ENCODE data around the gene JAG2. TPM values are rescaled to one million over a fixed set of nuclear protein-coding genes. Genes with fewer than 3 reads are reported as not detected.

Gene JAG2
- total and polyA plus RNA-seq, 2 of the 13 experiments (the other 11 are each of a cell fraction or from before 2014, with no cell fraction given) = 0.04 to 0.16 TPM

DNA sequence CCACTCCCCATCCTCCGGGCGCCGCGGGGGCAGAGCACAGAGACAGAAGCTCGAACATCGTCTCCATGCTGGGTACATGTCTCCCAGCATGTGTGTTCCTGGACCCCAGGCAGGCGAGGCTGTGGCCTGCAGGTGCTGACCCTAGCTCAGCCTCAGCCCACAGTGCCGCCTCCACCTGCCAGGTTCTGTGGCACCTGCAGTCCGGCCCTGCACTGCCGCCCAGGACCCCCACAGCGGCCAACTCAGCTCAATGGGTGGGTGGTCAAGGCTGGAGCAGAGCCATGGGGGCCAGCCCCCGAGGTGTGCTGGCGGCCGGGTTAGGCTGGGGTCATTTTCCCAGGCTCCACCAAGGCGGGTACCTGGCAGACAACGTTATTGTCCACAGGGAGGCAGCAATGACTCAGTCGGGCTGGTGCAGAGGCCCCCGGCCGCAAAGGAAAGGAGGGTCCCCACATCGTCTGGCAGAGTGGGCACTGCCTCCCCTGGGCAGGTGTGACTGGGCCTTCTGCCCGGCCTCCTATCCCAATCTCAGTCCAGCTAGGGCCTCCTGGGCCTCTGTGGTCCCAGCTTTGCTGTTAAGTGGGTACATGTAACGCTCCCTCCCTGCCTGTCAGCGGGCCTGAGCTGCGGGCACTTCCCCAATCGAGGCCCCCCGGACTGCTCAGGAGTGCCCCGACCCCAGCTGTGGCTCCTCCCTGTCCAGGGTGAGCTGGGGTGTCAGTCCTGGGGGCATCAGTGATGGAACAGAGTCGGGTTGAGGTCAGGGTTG lies 32.8 kb upstream of the JAG2 start:
- no peaks in the 10 kb centered on the region for H3K36me3 ChIP-seq (replicated peaks in 1 of 2; ENCODE audit: control insufficient read depth in 1 of 2, insufficient read depth in 2 of 2, low read length in 2 of 2)
- WGBS (ENCODE audit: low lambda C conversion rate) = no CpG with 5 or more reads among the region's 28 CpGs
- H4K20me1 ChIP-seq (ENCODE audit: insufficient read depth, low read length) = no peaks in the 10 kb centered on the region
- POLR2A ChIA-PET = no interaction called here
- no peak overlapping the region for H3K9ac ChIP-seq (ENCODE audit: insufficient read depth, low read depth, low read length)
- BruUV-seq (replicated peaks) = no TSS peak
- peaks cover 43% of the 10 kb centered on the region for H3K4me1 ChIP-seq (ENCODE audit: insufficient read depth, low read length)
- H3K27ac ChIP-seq (ENCODE audit: extremely low read length, insufficient read depth, low read length) = no peak overlapping the region
- H3K4me3 ChIP-seq (replicated peaks in 1 of 3; ENCODE audit: insufficient read depth in 1 of 3, low read depth in 2 of 3, low read length in 3 of 3) = peak overlapping the region in 1 of 3 experiments; percentile 36; a peak in 1 of 6 replicates
- no peaks in the 10 kb centered on the region for H3K79me2 ChIP-seq (ENCODE audit: insufficient read depth, low read length)
- ATAC-seq (peak; percentile 24), DNase-seq (ENCODE audit: low spot score) (no peak), FAIRE-seq (no peak)
- peaks cover 10 to 59% of the 10 kb centered on the region in 2 experiments; a peak in 4 of 5 replicates for H3K27me3 ChIP-seq (ENCODE audit: control insufficient read depth in 1 of 2, insufficient read depth in 2 of 2, low read length in 2 of 2)
- no peaks in the 10 kb centered on the region for H3K9me3 ChIP-seq (ENCODE audit: low read length)
- CTCF ChIA-PET (ENCODE audit: low intra/inter-chr PET ratio, low total read pairs) = interaction anchor here (1.7 kb wide), 1 partner anchor 151 kb away, joined by 7 read pairs; no protein-coding TSS in a partner anchor
- intact Hi-C loops (cut with micrococcal nuclease; ENCODE audit: unreplicated experiment) = no loop called here
- H3K4me2 ChIP-seq (ENCODE audit: low read depth, low read length) = 0 out of 2 replicates have a peak overlapping the region, but pooled peaks have one; percentile 10
- no peak overlapping the region for H2AFZ ChIP-seq (ENCODE audit: low read length)
- in situ Hi-C loops (cut with HindIII; ENCODE audit: extremely low pct_ligation_motif_present, low pct_unique_long_range_greater_than_20kb) = loop anchor here (5.0 kb wide), 1 partner anchor 81 kb away; no protein-coding TSS in a partner anchor
- TF ChIP-seq SMAD1 (CRISPR knock-in tag; IDR thresholded peaks at IDR 0.05; ENCODE audit: borderline replicate concordance, low read depth) (no peak), ZSCAN12 (CRISPR knock-in tag; IDR thresholded peaks at IDR 0.05) (no peak), MBNL3 (CRISPR knock-in tag; conservative IDR thresholded peaks at IDR 0.05) (no peak), ZFY (CRISPR knock-in tag; IDR thresholded peaks at IDR 0.05) (no peak; the same call in 1 of the 2 replicates), NCOA1 (CRISPR knock-in tag; IDR thresholded peaks at IDR 0.05) (no peak), CENPT (CRISPR knock-in tag; IDR thresholded peaks at IDR 0.05; ENCODE audit: low read depth) (no peak), NFIC (IDR thresholded peaks at IDR 0.05; ENCODE audit: low read length) (no peak), ZNF652 (CRISPR knock-in tag; IDR thresholded peaks at IDR 0.05; ENCODE audit: borderline replicate concordance, low read depth) (no peak), ELF3 (CRISPR knock-in tag; IDR thresholded peaks at IDR 0.05) (no peak), NFATC3 (CRISPR knock-in tag; IDR thresholded peaks at IDR 0.05) (no peak), ZNF501 (CRISPR knock-in tag; IDR thresholded peaks at IDR 0.05) (0 out of 2 replicates have a peak, but pooled peaks have one; percentile 19), ZNF317 (CRISPR knock-in tag; IDR thresholded peaks at IDR 0.05) (no peak), ZNF670 (CRISPR knock-in tag; IDR thresholded peaks at IDR 0.05; ENCODE audit: borderline replicate concordance) (no peak), ARNT2 (CRISPR knock-in tag; IDR thresholded peaks at IDR 0.05; ENCODE audit: low read depth) (no peak), ZNF766 (CRISPR knock-in tag; IDR thresholded peaks at IDR 0.05; ENCODE audit: borderline replicate concordance) (no peak), NFYB (CRISPR knock-in tag; IDR thresholded peaks at IDR 0.05) (no peak)
- TF ChIP-seq, protein P1, sequence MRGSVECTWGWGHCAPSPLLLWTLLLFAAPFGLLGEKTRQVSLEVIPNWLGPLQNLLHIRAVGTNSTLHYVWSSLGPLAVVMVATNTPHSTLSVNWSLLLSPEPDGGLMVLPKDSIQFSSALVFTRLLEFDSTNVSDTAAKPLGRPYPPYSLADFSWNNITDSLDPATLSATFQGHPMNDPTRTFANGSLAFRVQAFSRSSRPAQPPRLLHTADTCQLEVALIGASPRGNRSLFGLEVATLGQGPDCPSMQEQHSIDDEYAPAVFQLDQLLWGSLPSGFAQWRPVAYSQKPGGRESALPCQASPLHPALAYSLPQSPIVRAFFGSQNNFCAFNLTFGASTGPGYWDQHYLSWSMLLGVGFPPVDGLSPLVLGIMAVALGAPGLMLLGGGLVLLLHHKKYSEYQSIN (CRISPR knock-in tag; IDR thresholded peaks at IDR 0.05; ENCODE audit: borderline replicate concordance) = no peak
- TF ChIP-seq, protein P2, sequence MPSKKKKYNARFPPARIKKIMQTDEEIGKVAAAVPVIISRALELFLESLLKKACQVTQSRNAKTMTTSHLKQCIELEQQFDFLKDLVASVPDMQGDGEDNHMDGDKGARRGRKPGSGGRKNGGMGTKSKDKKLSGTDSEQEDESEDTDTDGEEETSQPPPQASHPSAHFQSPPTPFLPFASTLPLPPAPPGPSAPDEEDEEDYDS (CRISPR knock-in tag; IDR thresholded peaks at IDR 0.05) = no peak
- TF ChIP-seq, protein P3, sequence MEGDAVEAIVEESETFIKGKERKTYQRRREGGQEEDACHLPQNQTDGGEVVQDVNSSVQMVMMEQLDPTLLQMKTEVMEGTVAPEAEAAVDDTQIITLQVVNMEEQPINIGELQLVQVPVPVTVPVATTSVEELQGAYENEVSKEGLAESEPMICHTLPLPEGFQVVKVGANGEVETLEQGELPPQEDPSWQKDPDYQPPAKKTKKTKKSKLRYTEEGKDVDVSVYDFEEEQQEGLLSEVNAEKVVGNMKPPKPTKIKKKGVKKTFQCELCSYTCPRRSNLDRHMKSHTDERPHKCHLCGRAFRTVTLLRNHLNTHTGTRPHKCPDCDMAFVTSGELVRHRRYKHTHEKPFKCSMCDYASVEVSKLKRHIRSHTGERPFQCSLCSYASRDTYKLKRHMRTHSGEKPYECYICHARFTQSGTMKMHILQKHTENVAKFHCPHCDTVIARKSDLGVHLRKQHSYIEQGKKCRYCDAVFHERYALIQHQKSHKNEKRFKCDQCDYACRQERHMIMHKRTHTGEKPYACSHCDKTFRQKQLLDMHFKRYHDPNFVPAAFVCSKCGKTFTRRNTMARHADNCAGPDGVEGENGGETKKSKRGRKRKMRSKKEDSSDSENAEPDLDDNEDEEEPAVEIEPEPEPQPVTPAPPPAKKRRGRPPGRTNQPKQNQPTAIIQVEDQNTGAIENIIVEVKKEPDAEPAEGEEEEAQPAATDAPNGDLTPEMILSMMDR (CRISPR knock-in tag; IDR thresholded peaks at IDR 0.05) = peak; percentile 65
- TF ChIP-seq, protein P4, sequence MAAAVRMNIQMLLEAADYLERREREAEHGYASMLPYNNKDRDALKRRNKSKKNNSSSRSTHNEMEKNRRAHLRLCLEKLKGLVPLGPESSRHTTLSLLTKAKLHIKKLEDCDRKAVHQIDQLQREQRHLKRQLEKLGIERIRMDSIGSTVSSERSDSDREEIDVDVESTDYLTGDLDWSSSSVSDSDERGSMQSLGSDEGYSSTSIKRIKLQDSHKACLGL (CRISPR knock-in tag; IDR thresholded peaks at IDR 0.05) = no peak
- TF ChIP-seq, protein P5, sequence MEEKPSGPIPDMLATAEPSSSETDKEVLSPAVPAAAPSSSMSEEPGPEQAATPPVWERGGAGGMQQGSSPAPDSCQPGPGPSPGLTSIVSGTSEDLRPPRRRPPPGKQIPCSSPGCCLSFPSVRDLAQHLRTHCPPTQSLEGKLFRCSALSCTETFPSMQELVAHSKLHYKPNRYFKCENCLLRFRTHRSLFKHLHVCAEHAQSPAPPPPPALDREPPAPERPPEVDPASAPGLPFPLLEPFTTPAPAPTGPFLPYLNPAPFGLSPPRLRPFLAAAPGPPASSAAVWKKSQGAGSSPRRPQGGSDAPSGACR (CRISPR knock-in tag; IDR thresholded peaks at IDR 0.05) = no peak
